Kidney glomerular epithelial cell (primary cell): Measurements from ENCODE around the gene LAYN.
A peak's percentile ranks its signal among the peaks of the same experiment; 100 is the strongest.

Source experiments
- DNase-seq: peaks from one replicate; lab custom pipeline; 2025; lab: John Stamatoyannopoulos, UW

LAYN gene

GRCh38 chr11:111561791-111562325 lies 21.3 kb downstream of the LAYN start:
- peak; percentile 73 for DNase-seq

DNA sequence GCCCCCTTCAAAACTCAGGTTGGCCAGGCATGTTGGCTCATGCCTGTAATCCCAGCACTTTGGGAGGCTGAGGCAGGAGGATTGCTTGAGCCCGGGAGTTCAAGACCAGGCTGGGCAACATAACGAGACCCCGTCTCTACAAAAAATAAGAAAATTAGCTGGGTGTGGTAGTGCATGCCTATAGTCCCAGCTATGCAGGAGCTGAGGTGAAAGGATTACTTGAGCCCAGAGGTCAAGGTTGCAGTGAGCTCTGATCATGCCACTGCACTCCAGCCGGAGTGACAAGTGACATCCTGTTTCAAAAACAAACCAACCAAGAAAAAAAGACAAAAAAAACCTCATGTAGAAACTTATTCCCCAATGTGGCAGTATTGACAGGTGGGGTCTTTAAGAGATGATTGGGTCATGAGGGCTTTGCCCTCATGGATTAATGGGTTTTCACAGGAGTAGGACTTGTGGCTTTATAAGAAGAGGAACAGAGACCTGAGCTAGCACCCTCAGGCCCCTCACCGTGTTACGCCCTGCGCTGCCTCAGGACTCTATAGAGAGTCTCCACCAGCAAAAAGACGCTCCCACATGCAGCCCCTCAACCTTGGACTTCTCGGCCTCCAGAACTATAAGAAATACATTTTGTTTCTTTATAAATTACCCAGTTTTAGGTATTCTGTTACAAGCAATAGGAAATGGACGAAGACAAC lies 22.3 kb downstream of the LAYN start:
- DNase-seq: no peak

- DNase-seq: peak; percentile 50
Measured at GRCh38 chr11:111565114-111565720, 24.7 kb downstream of the LAYN start.

DNA sequence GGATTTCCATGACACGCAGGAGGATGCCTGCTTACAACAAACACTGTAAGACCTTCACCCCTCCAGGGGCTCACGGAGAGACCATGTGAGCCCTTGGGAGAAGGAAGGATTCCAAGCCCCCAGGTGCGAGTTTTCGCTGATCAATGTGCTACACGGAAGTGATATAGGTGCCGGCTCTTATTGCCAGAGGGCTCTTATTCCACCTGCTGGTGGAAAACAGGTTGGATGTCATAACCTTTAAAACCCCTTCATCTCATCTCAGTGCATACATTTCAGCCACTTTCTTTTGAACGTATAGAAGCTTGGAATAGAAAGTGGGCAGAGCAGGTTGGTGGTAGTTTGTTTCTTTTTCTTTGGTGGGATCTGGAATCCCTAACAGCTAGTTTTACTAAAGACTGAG lies 25.8 kb downstream of the LAYN start:
- DNase-seq: no peak

DNA sequence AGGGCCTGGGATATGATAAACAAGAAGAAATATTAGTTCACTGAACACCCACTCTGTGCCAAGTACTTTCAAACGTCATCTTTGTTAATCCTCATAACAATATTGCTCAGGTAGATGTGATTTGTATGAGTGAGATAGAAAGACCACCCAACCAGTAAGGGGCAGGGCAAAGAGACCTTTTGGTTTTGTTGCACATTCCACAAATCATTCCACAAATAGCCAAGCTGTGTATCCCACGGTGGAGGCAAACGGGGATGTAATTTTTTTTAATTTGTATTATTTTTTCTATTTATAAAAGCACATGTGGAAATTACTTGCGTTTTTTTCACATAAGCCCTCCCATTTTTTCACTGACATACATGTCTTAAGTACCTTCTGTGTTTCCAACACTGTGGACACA lies 29.0 kb downstream of the LAYN start:
- no peak for DNase-seq

GRCh38 chr11:111570796-111571195 lies 30.3 kb downstream of the LAYN start:
- peak; percentile 23 for DNase-seq

DNA sequence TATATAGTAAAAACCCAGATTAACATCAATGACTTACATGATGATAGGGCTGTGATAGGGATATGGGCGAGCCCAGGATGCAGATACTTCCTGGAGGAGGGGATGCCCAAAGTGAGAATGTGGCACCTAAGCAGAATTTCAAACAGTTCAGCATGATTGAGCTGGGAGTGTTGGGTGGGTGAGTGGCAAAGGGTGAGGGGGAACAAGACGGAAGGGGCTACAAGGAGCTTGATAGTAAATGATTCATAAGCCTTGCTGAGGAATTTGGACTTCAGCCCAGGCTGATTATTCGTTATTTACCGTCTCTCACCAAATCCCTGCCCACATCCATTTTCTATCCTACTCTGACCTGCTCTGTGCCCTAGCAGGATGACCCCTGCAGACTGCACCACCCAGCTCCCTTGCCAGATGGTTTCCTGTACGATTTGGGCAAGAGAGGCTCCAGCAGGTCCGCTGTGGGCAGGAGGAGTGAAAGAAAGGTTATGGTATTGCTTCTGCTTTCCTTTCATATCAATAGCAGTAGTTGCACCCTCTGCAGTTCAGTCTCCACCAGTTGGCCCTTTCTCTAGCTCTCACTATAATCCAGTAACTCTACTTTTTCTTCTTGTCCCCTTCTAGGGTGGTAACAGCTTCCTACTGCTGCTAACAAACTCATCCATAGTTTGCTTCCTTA lies 31.4 kb downstream of the LAYN start:
- DNase-seq: peak; percentile 27

DNA sequence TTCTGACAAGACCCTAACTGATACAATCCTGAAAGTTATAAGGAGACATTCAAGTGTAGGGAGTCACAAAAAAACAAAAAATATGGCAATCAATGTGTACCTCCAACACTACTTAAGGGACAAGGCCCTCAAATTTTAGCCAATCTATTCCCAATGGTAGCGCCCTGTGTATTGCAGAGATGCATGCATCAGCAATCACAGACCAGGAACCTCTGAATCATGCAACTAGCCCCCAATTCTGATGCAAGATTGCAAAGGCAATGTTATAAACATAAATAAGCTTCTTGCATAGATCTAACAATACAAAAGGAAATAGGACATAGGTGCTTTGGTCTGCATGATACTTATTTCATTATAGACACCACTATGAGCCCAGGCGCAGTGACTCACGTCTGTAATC lies 32.1 kb downstream of the LAYN start:
- no peak for DNase-seq

- no peak for DNase-seq
Measured at GRCh38 chr11:111573821-111574249, 33.3 kb downstream of the LAYN start.

- no peak for DNase-seq
Measured at GRCh38 chr11:111574373-111575225, 34.1 kb downstream of the LAYN start.

DNA sequence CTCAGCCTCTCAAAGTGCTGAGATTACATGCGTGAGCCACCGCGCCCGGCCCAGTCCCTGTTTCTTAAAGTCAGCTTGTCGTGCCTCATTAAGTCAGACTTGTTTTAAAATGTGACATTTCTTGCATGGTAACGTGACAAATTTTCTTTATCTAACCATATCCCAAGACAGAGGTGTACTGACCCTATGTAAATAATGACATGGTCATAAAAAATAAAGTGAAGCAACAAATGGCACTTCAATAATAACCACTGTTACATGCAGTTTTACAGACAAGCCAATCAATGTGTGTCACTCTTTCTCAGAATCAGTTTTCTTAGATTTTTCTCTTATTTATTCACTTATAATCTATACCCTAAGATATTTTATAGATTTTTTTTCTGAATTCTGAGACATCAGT lies 35.2 kb downstream of the LAYN start:
- no peak for DNase-seq

DNA sequence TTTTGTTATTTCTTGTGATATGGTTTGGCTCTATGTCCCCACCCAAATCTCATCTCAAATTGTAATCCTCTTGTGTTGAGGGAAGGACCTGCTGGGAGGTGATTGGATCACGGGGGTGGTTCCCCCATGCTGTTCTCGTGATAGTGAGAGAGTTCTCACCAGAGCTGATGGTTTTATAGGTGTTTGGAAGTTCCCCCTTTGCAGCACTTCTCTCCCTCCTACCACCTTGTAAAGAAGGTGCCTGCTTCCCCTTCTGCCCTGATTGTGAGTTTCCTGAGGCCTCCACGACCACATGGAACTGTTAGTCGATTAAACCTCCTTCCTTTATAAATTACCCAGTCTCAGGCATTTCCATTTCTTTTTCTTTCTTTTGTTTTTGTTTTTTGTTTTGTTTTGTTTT lies 37.3 kb downstream of the LAYN start:
- no peak for DNase-seq

DNA sequence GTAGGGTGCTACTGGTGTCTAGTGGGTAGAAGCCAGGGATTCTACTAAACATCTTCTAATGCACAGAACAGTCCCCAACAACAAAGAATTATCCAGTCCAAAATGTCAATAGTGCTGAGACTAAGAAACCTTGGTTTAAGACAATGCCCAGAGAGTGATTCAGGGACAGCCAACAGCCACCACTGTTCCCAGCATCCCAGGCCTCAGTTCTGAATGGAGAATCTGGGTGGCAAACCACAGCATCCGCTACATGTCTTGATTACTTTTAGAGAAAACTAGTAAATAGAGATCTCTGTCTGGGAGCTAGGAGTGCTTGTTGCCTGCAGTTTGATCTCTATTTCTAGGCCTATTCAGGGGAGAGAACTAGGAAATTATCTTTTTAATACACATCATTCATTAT lies 40.8 kb downstream of the LAYN start:
- no peak for DNase-seq

DNA sequence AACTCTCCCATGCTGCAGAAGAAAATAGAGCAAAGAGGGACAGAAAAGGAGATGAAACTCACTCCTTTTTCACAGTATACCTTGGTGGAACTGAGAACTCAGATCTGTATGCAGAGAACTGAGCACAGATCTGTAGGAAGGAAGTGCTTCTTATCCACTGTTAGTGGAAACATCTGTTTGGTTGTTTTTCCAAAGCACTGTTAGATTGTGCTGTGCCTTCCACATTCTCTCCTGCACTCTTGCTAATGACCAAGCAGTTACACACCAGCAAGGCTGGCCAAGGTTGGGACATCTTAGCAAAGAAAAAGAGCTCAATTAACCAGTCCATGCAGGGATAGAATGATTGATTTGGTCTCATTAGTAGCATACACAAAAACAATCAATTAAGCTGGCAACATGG lies 41.6 kb downstream of the LAYN start:
- DNase-seq: no peak

DNA sequence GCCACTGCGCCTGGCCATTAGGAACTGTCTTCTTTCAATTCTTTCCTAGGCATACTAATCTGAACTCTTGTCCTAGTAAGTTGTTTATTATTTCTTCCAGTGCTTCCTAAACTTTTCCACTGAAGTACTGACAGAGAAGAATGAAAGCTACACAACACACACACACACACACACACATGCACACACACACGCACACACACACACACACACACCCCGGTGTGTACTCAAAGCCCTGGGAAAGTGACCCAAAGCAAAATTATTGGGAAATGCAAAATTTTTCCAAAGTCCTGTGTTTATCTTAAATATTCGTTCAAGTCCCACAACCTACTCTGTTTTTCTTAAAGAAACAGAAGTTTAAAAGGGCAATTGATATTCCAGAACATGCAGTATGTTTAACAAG lies 42.4 kb downstream of the LAYN start:
- DNase-seq: no peak

GRCh38 chr11:111585371-111585770 lies 44.9 kb downstream of the LAYN start:
- no peak for DNase-seq

DNA sequence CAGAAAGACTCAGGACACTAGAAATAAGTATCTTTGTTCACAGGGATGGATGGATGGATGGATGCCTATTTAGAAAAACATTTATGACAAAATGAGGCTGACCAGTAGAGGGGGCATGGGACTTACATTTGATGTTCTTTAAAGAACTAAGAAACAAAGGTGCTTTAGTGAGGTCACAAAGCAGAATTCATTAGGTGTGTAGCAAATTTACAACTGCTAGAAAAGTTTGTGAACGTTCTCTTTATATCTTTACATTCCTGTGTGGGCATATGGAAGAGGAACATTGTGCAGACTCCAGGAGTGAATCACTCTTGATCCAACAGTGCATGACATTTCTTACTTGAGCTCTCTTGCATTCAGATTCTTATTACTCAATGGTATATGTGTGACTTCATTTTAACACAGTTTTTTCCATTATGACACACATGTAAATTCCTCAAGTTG lies 45.9 kb downstream of the LAYN start:
- DNase-seq: peak; percentile 75

- no peak for DNase-seq
Measured at GRCh38 chr11:111589114-111589513, 48.6 kb downstream of the LAYN start.

DNA sequence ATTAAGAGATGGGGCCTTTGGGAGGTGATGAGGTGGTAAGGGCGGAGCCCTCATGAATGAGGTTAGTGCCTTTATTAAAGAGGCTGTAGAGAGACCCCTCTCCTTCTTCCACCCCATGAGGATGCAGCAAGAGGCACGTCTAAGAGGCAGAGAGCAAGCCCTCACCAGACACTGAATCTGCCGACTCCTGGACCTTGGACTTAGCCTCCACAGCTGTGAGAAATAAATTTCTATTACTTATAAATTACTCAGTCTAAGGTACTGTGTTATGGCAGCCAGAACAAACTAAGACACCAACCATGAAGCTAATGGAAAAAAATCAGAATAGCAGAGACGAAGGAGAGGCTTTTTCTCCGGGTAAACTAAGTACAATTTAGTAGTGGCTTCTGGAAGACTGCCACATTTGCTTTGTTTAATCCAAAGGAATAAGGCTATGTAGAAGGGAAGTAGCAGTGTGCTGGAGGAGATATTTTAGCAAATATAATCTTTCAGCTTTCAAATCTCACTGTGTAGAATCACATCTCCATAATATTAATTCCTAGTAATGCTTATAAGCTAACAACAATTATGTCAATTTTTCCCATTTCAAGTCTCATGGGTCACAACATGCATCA lies 49.5 kb downstream of the LAYN start:
- DNase-seq: no peak

- DNase-seq: no peak
Measured at GRCh38 chr11:111591187-111591960, 50.9 kb downstream of the LAYN start.

DNA sequence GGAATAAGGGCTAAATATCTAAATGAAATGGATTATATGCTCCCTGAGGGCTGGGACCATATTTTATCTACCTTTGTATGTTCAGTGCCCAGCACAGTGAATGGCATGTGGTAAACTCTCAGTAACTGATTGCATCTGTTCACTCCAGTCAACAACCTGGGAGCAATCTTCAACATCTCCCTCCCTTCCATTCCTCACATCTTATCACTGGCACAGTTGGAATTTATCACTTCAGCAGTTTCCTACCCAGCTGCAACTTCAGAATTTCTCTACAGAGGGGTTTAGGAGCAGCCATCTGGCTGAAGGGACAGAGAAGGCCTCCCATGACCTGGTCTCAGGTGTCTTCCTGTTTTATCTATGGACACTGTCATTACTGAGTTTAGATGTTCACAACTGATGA lies 52.0 kb downstream of the LAYN start:
- DNase-seq: no peak
